K562 (cell line): Measurements from ENCODE around the gene CC2D2B. TPM values are rescaled to one million over a fixed set of nuclear protein-coding genes. Genes with fewer than 3 reads are reported as not detected.

Experiments used
- DNMT1 ChIP-seq: fragments of 450-650 bp; IDR thresholded peaks from 2 replicates; pipeline ENCODE4 v1.6.1; 2016; ENCODE audit warnings: antibody characterized with exemption, mild to moderate bottlenecking
- KAT8 ChIP-seq: fragments of 450-650 bp; IDR thresholded peaks from 2 replicates; pipeline ENCODE4 v1.6.1; 2016; ENCODE audit warnings: low read depth, mild to moderate bottlenecking
- NR2C2 ChIP-seq, 2 experiments: fragments of 200-800 bp in 1 of 2; sonication (Bioruptor generic) in 1 of 2; sonication (generic) in 1 of 2; formaldehyde crosslinking in 1 of 2; IDR thresholded peaks; 2 replicates each; pipeline versions ENCODE4 v1.6.1 to v1.8.0; 2016 to 2022; ENCODE audit warnings: mild to moderate bottlenecking in 1 of 2, missing compliant biosample characterization in 1 of 2, missing genetic modification characterization in 1 of 2, missing genetic modification reagents in 1 of 2
- PHF21A ChIP-seq: fragments of 450-650 bp; IDR thresholded peaks from 2 replicates; pipeline ENCODE4 v1.6.1; 2017; ENCODE audit warnings: low read depth, borderline replicate concordance
- RBM17 ChIP-seq: fragments of 200-400 bp; formaldehyde crosslinking; IDR thresholded peaks from 2 replicates; pipeline ENCODE4 v1.6.1; 2017; ENCODE audit warnings: low read depth, mild to moderate bottlenecking, low read length, borderline replicate concordance
- TOE1 ChIP-seq, 2 experiments: fragments of 450-650 bp in 1 of 2; sonication (generic) in 1 of 2; formaldehyde crosslinking in 1 of 2; IDR thresholded peaks; 2 replicates each; pipeline versions ENCODE4 v1.7.1 to v1.8.0; 2016 to 2022; ENCODE audit warnings: borderline replicate concordance in 2 of 2, mild to moderate bottlenecking in 2 of 2, antibody characterized with exemption in 1 of 2, inconsistent platforms in 1 of 2, low read depth in 1 of 2, missing genetic modification reagents in 1 of 2, moderate library complexity in 1 of 2
- ZC3H4 ChIP-seq: sonication (generic); formaldehyde crosslinking; IDR thresholded peaks from 2 replicates; pipeline ENCODE4 v1.9.0; 2021; ENCODE audit warnings: missing genetic modification reagents, borderline replicate concordance
- ZFX ChIP-seq: sonication (generic); formaldehyde crosslinking; IDR thresholded peaks from 2 replicates; pipeline ENCODE4 v1.8.0; 2022; ENCODE audit warnings: mild to moderate bottlenecking, missing genetic modification reagents, moderate library complexity
- ZNF316 ChIP-seq: fragments of 450-650 bp; IDR thresholded peaks from 2 replicates; pipeline ENCODE4 v1.6.1; 2016
- ZNF830 ChIP-seq: fragments of 250-450 bp; sonication (Bioruptor Pico); IDR thresholded peaks from 2 replicates; pipeline ENCODE4 v1.5.0; 2021; ENCODE audit warnings: mild to moderate bottlenecking
- polyA plus RNA-seq, 8 experiments: library from polyadenylated mRNA; depleted of rRNA in 4 of 8; stranded (reverse) in 5 of 8; unstranded in 3 of 8; fragments of >200 nt; fragmentation: Nextera tagmentation in 2 of 8; fragmentation: Illumina TruSeq in 1 of 8; extraction: Ambion mirVana in 2 of 8; extraction: Trizol in 1 of 8; gene quantifications; 2 replicates each; pipeline versions ENCODE4 v1.2.1 to v1.2.3, GENCODE V29; 2011 to 2014; ENCODE audit warnings: inconsistent platforms in 1 of 8, missing spikeins in 1 of 8
- total RNA-seq, 7 experiments: library from RNA; depleted of rRNA in 6 of 7; stranded (reverse); fragments of >200 nt in 6 of 7; fragmentation: Illumina TruSeq in 2 of 7; extraction: Trizol in 2 of 7; gene quantifications; 2 replicates each; pipeline versions ENCODE4 v1.2.1 to v1.2.3, GENCODE V29; 2011 to 2021; ENCODE audit warnings: low replicate concordance in 1 of 7
- TF ChIP-seq, protein P1 (sequence below), 2 experiments: IDR thresholded peaks; 2 replicates each; pipeline ENCODE4 v1.6.1; 2012; ENCODE audit warnings: improper control_type of control experiment in 2 of 2, low read depth in 2 of 2, low read length in 2 of 2, borderline replicate concordance in 1 of 2
- TF ChIP-seq, protein P2 (sequence below): sonication (generic); formaldehyde crosslinking; IDR thresholded peaks from 2 replicates; pipeline ENCODE4 v1.8.0; 2022; ENCODE audit warnings: missing genetic modification reagents, mild to moderate bottlenecking, moderate library complexity, borderline replicate concordance
- TF ChIP-seq, protein P3 (sequence below): conservative IDR thresholded peaks from 2 replicates; pipeline ENCODE4 v1.6.1; 2011; ENCODE audit warnings: low read depth, mild to moderate bottlenecking, low read length; ENCODE audit not compliant: control insufficient read depth
- TF ChIP-seq, protein P4 (sequence below), 2 experiments: IDR thresholded peaks; 2 replicates each; pipeline ENCODE4 v1.6.1; 2011; ENCODE audit warnings: borderline replicate concordance in 1 of 2, control low read depth in 1 of 2, low read depth in 1 of 2, low read length in 1 of 2, mild to moderate bottlenecking in 1 of 2, mixed read lengths in 1 of 2, moderate library complexity in 1 of 2; ENCODE audit not compliant: insufficient read depth in 1 of 2, insufficient read length in 1 of 2, poor library complexity in 1 of 2, severe bottlenecking in 1 of 2; ENCODE audit errors: extremely low read depth in 1 of 2
- TF ChIP-seq, protein P5 (sequence below), 2 experiments: fragments of 450-650 bp; IDR thresholded peaks; 2 replicates each; pipeline ENCODE4 v1.6.1; 2016
- TF ChIP-seq, protein P6 (sequence below): sonication (generic); formaldehyde crosslinking; IDR thresholded peaks from 2 replicates; pipeline ENCODE4 v1.8.0; 2022; ENCODE audit warnings: mild to moderate bottlenecking, missing genetic modification reagents

Gene CC2D2B
- total and polyA plus RNA-seq, 9 of the 15 experiments (the other 6 are each of a cell fraction or from before 2014, with no cell fraction given), result 0.10 to 0.34 (median 0.20) TPM; not detected in 5

DNA sequence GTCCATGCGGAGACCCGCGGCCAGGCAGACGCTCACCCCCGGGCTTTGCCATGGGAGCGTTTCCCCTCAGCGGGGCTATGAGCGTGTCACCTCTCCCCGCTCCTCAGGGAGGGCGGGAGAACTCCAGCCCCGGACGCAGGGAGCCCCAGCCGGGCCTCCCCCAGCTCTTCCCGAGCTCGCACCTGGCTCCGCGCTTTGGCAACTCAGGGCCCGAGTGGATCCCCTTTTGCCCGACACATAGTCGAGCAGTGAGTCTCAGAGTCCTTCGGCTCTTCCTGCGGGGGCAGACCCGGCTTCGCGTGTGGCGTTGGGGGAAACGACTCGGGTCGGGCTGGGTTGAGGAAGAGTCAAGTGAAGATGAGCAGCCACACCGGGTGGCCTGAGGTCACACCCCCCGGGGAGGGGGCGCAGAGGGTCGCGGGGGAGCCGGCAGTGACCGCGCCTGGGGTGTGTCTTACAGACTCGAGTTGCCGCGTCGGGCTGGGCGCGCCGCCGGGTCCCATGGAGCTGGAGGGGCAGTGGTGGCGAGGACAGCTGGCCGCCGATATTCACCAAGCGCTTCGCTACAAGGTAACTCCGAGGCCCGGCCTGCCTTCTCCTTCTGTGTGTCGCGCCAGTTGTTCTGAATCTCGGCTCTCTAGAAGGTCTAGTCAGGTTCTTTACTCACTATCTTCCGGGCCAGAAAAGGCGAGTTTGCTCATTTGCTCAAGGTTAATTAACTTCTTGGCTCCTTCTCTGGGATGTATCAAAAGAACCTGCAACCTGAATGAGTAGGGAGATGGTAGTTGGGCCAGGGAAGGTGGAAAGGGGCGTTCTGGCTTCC is 136.3 kb downstream of the CC2D2B start (continued):
- TF ChIP-seq, protein P1, sequence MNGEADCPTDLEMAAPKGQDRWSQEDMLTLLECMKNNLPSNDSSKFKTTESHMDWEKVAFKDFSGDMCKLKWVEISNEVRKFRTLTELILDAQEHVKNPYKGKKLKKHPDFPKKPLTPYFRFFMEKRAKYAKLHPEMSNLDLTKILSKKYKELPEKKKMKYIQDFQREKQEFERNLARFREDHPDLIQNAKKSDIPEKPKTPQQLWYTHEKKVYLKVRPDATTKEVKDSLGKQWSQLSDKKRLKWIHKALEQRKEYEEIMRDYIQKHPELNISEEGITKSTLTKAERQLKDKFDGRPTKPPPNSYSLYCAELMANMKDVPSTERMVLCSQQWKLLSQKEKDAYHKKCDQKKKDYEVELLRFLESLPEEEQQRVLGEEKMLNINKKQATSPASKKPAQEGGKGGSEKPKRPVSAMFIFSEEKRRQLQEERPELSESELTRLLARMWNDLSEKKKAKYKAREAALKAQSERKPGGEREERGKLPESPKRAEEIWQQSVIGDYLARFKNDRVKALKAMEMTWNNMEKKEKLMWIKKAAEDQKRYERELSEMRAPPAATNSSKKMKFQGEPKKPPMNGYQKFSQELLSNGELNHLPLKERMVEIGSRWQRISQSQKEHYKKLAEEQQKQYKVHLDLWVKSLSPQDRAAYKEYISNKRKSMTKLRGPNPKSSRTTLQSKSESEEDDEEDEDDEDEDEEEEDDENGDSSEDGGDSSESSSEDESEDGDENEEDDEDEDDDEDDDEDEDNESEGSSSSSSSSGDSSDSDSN (IDR thresholded peaks at IDR 0.05; ENCODE audit: borderline replicate concordance in 1 of 2, low read depth in 2 of 2, low read length in 2 of 2), result peak; percentile 2 to 24; a peak in 1 of 4 replicates
- TF ChIP-seq ZNF830 (CRISPR knock-in tag) (no peak), NR2C2 (CRISPR knock-in tag; IDR thresholded peaks at IDR 0.05) (no peak), NR2C2 (tag; IDR thresholded peaks at IDR 0.05) (peak; percentile 5; the same call in 1 of the 2 replicates), ZNF316 (no peak), ZC3H4 (0 out of 2 replicates have a peak, but pooled peaks have one; percentile 68), RBM17 (no peak), DNMT1 (no peak), TOE1 (IDR thresholded peaks at IDR 0.05; ENCODE audit: borderline replicate concordance) (no peak), TOE1 (CRISPR knock-in tag; IDR thresholded peaks at IDR 0.05; ENCODE audit: borderline replicate concordance, low read depth) (no peak), KAT8 (no peak), PHF21A (no peak), ZFX (CRISPR knock-in tag) (peak; percentile 56; the same call in 1 of the 2 replicates)
- TF ChIP-seq, protein P2, sequence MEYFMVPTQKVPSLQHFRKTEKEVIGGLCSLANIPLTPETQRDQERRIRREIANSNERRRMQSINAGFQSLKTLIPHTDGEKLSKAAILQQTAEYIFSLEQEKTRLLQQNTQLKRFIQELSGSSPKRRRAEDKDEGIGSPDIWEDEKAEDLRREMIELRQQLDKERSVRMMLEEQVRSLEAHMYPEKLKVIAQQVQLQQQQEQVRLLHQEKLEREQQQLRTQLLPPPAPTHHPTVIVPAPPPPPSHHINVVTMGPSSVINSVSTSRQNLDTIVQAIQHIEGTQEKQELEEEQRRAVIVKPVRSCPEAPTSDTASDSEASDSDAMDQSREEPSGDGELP (CRISPR knock-in tag), result 0 out of 2 replicates have a peak, but pooled peaks have one; percentile 25
- TF ChIP-seq, protein P3, sequence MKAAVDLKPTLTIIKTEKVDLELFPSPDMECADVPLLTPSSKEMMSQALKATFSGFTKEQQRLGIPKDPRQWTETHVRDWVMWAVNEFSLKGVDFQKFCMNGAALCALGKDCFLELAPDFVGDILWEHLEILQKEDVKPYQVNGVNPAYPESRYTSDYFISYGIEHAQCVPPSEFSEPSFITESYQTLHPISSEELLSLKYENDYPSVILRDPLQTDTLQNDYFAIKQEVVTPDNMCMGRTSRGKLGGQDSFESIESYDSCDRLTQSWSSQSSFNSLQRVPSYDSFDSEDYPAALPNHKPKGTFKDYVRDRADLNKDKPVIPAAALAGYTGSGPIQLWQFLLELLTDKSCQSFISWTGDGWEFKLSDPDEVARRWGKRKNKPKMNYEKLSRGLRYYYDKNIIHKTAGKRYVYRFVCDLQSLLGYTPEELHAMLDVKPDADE, result 0 out of 2 replicates have a peak, but pooled peaks have one; percentile 24
- TF ChIP-seq, protein P4, sequence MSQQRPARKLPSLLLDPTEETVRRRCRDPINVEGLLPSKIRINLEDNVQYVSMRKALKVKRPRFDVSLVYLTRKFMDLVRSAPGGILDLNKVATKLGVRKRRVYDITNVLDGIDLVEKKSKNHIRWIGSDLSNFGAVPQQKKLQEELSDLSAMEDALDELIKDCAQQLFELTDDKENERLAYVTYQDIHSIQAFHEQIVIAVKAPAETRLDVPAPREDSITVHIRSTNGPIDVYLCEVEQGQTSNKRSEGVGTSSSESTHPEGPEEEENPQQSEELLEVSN (IDR thresholded peaks at IDR 0.05; ENCODE audit: borderline replicate concordance in 1 of 2, extremely low read depth in 1 of 2, insufficient read depth in 1 of 2, insufficient read length in 1 of 2, low read depth in 1 of 2, low read length in 1 of 2, poor library complexity in 1 of 2, severe bottlenecking in 1 of 2), result peak in 1 of 2 experiments; percentile 62
- TF ChIP-seq, protein P5, sequence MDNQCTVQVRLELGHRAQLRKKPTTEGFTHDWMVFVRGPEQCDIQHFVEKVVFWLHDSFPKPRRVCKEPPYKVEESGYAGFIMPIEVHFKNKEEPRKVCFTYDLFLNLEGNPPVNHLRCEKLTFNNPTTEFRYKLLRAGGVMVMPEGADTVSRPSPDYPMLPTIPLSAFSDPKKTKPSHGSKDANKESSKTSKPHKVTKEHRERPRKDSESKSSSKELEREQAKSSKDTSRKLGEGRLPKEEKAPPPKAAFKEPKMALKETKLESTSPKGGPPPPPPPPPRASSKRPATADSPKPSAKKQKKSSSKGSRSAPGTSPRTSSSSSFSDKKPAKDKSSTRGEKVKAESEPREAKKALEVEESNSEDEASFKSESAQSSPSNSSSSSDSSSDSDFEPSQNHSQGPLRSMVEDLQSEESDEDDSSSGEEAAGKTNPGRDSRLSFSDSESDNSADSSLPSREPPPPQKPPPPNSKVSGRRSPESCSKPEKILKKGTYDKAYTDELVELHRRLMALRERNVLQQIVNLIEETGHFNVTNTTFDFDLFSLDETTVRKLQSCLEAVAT (IDR thresholded peaks at IDR 0.05), result 0 out of 4 replicates have a peak, but pooled peaks of 1 of the 2 experiments have one; percentile 19
- TF ChIP-seq, protein P6, sequence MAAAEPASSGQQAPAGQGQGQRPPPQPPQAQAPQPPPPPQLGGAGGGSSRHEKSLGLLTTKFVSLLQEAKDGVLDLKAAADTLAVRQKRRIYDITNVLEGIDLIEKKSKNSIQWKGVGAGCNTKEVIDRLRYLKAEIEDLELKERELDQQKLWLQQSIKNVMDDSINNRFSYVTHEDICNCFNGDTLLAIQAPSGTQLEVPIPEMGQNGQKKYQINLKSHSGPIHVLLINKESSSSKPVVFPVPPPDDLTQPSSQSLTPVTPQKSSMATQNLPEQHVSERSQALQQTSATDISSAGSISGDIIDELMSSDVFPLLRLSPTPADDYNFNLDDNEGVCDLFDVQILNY (CRISPR knock-in tag), result no peak
